Measurements from ENCODE around the gene ZBTB7A.

DNA sequence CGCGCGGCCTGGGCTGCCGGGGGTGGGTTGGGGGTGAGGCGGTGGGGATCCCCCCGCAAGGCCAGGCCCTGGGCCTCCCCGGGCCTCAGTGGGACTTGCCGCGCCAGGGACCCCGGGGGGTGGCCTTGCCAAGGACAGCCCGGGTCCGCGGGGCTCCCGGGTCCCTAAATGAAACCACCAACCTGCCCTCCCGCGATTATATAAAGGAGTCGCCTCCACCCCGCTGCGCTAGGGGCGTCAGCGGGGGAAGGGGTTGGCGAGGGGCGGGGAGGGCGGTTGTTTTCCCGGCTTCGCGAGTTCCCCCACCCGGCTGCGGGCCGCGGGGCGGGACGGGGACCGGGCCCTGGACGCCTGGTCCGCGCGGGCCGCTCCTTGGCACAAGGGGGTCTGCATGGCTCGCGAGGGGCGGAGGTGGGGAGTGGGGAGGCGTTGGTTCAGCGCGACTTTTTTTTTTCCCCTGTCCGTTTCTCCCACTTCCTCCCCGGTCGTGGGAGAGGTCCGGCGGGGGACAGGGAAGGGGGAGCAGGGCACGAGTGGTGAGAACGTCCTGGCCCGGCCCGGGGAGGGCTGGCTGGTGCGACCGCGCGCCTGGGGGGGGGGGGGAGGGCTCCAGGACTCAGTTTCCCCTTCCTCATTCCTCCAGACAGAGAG, 822 bp upstream of the ZBTB7A start:
- no peak for TF ChIP-seq EZH2 (IDR thresholded peaks at IDR 0.05; ENCODE audit: low read length, missing control alignments)
- TF ChIP-seq, protein P1, sequence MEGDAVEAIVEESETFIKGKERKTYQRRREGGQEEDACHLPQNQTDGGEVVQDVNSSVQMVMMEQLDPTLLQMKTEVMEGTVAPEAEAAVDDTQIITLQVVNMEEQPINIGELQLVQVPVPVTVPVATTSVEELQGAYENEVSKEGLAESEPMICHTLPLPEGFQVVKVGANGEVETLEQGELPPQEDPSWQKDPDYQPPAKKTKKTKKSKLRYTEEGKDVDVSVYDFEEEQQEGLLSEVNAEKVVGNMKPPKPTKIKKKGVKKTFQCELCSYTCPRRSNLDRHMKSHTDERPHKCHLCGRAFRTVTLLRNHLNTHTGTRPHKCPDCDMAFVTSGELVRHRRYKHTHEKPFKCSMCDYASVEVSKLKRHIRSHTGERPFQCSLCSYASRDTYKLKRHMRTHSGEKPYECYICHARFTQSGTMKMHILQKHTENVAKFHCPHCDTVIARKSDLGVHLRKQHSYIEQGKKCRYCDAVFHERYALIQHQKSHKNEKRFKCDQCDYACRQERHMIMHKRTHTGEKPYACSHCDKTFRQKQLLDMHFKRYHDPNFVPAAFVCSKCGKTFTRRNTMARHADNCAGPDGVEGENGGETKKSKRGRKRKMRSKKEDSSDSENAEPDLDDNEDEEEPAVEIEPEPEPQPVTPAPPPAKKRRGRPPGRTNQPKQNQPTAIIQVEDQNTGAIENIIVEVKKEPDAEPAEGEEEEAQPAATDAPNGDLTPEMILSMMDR (conservative IDR thresholded peaks at IDR 0.05 in 1 of 2, IDR thresholded peaks at IDR 0.05 in 1 of 2; ENCODE audit: low read depth in 1 of 2, low read length in 2 of 2), result no peak

Data from fibroblast of lung (primary cell).